ENCODE data around the gene SCAMP4.

DNA sequence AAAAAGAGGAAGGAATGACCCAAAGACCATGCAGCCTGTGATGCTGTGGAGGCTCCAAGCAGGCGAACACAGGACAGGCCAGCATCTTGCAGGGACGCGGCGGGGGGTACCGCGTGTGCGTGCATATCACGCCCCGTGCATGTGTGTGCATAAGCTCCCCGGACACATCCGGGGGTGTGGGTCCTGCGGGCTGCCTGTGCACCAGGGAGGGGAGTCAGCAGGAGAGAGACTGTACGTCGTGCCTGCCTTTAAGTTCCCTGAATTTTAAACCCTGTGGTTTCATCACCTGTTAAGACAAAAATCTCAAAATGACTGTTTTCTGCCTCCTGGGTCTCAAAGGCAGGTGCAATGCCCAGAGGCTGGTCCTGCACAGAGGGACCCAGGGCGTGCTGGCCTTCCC lies 16.6 kb downstream of the SCAMP4 start:
- TF ChIP-seq, protein P1, sequence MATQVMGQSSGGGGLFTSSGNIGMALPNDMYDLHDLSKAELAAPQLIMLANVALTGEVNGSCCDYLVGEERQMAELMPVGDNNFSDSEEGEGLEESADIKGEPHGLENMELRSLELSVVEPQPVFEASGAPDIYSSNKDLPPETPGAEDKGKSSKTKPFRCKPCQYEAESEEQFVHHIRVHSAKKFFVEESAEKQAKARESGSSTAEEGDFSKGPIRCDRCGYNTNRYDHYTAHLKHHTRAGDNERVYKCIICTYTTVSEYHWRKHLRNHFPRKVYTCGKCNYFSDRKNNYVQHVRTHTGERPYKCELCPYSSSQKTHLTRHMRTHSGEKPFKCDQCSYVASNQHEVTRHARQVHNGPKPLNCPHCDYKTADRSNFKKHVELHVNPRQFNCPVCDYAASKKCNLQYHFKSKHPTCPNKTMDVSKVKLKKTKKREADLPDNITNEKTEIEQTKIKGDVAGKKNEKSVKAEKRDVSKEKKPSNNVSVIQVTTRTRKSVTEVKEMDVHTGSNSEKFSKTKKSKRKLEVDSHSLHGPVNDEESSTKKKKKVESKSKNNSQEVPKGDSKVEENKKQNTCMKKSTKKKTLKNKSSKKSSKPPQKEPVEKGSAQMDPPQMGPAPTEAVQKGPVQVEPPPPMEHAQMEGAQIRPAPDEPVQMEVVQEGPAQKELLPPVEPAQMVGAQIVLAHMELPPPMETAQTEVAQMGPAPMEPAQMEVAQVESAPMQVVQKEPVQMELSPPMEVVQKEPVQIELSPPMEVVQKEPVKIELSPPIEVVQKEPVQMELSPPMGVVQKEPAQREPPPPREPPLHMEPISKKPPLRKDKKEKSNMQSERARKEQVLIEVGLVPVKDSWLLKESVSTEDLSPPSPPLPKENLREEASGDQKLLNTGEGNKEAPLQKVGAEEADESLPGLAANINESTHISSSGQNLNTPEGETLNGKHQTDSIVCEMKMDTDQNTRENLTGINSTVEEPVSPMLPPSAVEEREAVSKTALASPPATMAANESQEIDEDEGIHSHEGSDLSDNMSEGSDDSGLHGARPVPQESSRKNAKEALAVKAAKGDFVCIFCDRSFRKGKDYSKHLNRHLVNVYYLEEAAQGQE (IDR thresholded peaks at IDR 0.05; ENCODE audit: unreplicated experiment), result no peak
- TF ChIP-seq, protein P2, sequence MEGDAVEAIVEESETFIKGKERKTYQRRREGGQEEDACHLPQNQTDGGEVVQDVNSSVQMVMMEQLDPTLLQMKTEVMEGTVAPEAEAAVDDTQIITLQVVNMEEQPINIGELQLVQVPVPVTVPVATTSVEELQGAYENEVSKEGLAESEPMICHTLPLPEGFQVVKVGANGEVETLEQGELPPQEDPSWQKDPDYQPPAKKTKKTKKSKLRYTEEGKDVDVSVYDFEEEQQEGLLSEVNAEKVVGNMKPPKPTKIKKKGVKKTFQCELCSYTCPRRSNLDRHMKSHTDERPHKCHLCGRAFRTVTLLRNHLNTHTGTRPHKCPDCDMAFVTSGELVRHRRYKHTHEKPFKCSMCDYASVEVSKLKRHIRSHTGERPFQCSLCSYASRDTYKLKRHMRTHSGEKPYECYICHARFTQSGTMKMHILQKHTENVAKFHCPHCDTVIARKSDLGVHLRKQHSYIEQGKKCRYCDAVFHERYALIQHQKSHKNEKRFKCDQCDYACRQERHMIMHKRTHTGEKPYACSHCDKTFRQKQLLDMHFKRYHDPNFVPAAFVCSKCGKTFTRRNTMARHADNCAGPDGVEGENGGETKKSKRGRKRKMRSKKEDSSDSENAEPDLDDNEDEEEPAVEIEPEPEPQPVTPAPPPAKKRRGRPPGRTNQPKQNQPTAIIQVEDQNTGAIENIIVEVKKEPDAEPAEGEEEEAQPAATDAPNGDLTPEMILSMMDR (conservative IDR thresholded peaks at IDR 0.05; ENCODE audit: low read depth in 2 of 2), result no peak
- TF ChIP-seq STAT1 (IDR thresholded peaks at IDR 0.05; ENCODE audit: unreplicated experiment) (no peak), CREB1 (CRISPR knock-in tag; IDR thresholded peaks at IDR 0.05; ENCODE audit: low read depth) (no peak), POLR2AphosphoS5 (IDR thresholded peaks at IDR 0.05; ENCODE audit: low read depth) (no peak), EZH2 (IDR thresholded peaks at IDR 0.05; ENCODE audit: low read depth, unreplicated experiment) (no peak), JUNB (IDR thresholded peaks at IDR 0.05; ENCODE audit: unreplicated experiment) (no peak), EZH2phosphoT487 (IDR thresholded peaks at IDR 0.05; ENCODE audit: unreplicated experiment) (no peak), NANOG (IDR thresholded peaks at IDR 0.05; ENCODE audit: borderline replicate concordance) (no peak), ZNF331 (CRISPR knock-in tag; IDR thresholded peaks at IDR 0.05; ENCODE audit: low read depth) (no peak), ZNF114 (CRISPR knock-in tag; IDR thresholded peaks at IDR 0.05) (no peak)
- TF ChIP-seq, protein P3, sequence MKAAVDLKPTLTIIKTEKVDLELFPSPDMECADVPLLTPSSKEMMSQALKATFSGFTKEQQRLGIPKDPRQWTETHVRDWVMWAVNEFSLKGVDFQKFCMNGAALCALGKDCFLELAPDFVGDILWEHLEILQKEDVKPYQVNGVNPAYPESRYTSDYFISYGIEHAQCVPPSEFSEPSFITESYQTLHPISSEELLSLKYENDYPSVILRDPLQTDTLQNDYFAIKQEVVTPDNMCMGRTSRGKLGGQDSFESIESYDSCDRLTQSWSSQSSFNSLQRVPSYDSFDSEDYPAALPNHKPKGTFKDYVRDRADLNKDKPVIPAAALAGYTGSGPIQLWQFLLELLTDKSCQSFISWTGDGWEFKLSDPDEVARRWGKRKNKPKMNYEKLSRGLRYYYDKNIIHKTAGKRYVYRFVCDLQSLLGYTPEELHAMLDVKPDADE (IDR thresholded peaks at IDR 0.05), result no peak
- TF ChIP-seq, protein P4, sequence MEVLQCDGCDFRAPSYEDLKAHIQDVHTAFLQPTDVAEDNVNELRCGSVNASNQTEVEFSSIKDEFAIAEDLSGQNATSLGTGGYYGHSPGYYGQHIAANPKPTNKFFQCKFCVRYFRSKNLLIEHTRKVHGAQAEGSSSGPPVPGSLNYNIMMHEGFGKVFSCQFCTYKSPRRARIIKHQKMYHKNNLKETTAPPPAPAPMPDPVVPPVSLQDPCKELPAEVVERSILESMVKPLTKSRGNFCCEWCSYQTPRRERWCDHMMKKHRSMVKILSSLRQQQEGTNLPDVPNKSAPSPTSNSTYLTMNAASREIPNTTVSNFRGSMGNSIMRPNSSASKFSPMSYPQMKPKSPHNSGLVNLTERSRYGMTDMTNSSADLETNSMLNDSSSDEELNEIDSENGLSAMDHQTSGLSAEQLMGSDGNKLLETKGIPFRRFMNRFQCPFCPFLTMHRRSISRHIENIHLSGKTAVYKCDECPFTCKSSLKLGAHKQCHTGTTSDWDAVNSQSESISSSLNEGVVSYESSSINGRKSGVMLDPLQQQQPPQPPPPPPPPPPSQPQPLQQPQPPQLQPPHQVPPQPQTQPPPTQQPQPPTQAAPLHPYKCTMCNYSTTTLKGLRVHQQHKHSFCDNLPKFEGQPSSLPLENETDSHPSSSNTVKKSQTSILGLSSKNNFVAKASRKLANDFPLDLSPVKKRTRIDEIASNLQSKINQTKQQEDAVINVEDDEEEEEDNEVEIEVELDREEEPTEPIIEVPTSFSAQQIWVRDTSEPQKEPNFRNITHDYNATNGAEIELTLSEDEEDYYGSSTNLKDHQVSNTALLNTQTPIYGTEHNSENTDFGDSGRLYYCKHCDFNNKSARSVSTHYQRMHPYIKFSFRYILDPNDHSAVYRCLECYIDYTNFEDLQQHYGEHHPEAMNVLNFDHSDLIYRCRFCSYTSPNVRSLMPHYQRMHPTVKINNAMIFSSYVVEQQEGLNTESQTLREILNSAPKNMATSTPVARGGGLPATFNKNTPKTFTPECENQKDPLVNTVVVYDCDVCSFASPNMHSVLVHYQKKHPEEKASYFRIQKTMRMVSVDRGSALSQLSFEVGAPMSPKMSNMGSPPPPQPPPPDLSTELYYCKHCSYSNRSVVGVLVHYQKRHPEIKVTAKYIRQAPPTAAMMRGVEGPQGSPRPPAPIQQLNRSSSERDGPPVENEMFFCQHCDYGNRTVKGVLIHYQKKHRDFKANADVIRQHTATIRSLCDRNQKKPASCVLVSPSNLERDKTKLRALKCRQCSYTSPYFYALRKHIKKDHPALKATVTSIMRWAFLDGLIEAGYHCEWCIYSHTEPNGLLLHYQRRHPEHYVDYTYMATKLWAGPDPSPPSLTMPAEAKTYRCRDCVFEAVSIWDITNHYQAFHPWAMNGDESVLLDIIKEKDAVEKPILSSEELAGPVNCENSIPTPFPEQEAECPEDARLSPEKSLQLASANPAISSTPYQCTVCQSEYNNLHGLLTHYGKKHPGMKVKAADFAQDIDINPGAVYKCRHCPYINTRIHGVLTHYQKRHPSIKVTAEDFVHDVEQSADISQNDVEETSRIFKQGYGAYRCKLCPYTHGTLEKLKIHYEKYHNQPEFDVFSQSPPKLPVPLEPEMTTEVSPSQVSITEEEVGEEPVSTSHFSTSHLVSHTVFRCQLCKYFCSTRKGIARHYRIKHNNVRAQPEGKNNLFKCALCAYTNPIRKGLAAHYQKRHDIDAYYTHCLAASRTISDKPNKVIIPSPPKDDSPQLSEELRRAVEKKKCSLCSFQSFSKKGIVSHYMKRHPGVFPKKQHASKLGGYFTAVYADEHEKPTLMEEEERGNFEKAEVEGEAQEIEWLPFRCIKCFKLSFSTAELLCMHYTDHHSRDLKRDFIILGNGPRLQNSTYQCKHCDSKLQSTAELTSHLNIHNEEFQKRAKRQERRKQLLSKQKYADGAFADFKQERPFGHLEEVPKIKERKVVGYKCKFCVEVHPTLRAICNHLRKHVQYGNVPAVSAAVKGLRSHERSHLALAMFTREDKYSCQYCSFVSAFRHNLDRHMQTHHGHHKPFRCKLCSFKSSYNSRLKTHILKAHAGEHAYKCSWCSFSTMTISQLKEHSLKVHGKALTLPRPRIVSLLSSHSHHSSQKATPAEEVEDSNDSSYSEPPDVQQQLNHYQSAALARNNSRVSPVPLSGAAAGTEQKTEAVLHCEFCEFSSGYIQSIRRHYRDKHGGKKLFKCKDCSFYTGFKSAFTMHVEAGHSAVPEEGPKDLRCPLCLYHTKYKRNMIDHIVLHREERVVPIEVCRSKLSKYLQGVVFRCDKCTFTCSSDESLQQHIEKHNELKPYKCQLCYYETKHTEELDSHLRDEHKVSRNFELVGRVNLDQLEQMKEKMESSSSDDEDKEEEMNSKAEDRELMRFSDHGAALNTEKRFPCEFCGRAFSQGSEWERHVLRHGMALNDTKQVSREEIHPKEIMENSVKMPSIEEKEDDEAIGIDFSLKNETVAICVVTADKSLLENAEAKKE (CRISPR knock-in tag; IDR thresholded peaks at IDR 0.05), result no peak

Measured in GM23338 (cell line).